Stimulated activated naive CD4-positive, alpha-beta T cell (primary cell): Measurements from ENCODE around the gene PRICKLE2.

Experiments used
- DNase-seq, 6 experiments: peaks; one replicate each; lab custom pipeline; 2025; lab: John Stamatoyannopoulos, UW

The PRICKLE2 gene

DNA sequence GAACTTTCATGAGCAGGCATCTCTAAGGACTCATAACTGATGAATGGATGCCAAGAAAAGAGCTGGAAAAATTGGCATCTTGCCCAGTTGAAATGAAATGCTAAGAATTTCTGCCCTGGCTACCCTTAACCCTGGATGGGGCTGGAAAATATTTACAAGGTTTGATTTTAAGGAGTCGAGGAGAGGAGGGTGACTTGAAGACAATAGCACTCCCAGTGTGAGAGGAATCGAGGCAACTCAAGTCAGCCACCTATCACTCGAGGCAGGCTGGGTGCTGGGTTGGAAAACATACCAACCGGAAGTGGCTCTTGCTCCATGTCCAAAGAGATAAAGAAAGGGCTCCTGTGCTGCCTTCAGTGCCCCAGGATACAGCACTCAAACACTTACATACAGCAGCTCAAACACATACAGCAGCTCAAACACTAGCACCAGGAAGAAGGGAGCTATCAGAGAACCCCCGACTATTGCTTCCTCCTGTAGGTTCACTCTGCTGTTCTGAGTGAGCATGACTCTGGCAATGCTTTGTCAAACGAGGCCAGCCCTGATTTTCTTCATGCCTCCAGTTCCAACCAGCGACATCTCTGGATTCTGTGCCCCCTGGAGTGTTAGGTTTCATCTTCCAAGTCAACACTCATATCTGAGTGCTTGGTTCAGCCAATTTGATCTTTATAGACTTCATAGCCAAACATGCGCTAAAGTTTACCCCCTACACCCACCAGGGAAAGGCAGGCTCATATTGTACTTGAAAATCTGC lies 4.9 kb downstream of the PRICKLE2 start:
- DNase-seq, result no peak

DNA sequence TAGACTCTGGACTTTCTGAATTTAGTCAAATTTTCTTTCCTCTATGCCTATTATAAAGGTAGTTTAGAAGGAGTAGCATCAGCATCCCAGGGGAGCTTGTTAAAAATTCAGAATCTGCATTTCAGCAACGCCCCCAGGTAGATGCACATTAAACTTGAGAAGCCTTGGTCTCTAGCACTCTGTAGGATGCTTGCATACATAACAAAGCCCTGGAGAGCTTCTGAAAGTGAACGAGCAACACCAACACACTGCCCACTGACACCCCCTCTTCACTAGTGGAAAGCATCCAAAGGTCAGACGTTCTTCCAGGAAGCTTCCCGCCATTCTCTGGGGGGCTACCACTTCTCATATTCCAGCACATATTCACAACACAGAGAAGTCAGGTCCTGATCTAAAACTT lies 6.5 kb downstream of the PRICKLE2 start:
- no peak for DNase-seq

DNA sequence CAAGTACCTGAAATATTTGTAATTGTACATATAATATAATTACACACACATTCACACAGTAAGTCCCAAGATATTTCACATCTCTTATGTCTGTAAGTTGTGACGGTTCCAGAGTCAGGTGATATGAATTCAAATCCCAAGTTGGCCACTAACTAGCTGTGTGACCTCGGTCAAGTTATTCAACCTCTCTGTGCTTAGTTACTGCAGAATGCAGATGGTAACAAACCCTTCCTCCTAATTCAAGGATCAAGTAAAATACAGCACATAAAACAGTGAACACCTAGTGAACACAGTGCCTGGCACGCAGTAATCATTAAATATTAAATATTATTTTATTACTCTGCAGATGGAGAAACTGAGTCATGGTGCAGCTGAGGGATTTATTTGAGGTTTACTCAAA lies 6.9 kb downstream of the PRICKLE2 start:
- DNase-seq, result no peak

DNA sequence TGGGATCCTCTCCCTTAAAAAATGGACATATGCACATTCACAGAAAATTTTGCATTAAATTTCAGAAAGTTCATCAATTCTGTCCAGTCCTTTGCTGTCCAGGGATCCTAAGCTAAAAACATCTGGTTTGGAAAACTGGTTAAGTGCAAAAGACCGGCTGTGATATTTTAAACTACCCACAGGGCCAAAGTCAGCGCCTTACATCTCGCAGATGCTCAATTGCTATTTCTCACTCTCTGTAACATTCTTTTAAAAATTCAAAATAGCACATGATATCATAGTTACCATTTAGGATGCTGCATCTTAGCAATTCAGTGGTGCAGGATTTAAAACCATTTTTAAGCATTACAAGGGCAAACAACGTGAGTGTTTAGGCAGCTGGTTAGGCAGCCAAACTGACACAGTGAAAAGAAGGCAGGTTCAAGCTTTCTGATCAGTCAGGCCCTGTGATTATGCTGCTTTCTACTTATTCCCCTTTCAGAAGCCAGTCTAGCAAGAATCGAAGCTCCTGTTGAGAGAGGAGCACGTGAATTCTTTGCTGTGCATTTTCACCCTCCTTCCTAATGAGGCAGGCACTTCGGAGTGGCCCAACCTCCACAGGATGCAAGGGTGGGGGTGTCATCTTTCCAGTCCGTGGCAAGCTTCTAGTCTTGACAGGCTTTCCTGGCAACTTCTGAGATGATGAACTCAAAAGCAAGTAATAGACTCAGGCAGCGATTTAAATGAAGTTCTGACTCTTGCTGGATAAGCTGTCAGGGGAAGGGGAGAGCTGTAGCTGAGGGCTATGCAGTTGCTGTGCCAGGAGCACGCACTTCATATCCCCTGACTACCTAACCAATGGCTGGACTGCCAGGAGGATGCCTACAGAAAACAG lies 8.8 kb downstream of the PRICKLE2 start:
- no peak for DNase-seq

DNA sequence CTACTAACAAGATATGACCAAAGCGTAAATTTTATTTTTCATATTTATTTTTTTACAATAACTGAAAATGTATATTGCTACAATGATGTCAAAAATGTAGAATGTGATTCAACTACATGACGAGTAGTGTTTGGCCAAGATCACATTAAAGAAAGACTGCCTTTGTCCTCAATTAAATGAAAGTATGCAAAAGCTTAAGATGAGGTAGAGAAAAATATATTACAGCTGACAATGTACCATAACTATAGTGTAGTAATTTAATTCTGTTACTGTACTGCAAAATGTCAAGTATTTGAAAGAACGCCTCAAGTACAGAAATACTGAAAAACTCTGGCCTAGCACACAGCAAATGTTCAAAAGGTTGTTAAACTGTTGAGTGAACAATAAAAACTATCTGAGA lies 9.7 kb downstream of the PRICKLE2 start:
- DNase-seq, result no peak

DNA sequence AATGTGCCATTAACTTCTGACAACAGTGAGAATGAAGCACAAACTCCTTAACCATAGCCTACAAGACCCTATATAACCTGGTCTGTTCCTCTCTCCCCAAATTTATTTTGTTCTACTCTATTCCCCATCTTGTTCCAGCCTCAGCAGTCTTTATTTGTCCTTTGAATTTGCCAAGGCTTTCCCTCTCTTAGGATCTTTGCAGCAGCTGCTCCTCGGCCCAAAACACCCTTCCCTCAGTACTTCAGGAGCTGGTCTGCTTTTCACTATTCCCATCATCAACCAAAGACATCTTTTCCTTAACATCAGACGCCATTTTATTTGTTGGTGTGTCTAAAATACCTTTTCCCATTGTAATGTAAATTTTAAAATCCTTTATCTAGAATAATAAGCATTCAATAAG lies 10.2 kb downstream of the PRICKLE2 start:
- no peak for DNase-seq

DNA sequence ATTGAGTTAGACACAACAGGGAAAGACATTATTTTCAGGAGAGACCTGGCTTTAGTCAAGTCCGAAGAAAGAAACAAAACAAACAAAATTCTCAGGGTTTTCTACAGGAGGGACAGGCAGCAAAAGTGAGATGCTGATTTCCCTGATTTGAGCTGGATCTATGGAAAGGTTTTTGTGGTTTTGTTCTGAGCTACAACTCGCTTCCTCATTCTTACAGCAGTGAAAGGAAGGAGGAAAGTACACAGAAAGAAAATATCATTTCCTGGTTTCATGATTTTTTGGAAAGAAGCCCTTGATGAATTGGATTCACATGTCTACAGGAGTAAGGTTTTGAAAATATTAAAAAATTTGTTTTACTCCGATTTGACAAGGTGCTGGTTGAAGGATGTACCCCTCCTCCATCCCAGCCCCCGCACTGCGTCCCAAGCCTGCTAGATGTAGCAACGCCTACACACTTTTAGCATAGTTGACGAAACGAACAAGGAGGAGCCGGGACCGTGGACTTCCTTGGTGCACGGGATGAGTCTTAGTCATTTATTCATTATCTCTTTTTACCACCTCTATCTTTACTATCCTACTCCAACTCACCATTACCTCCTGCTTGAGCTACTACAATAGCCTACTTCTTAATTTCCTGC lies 10.8 kb downstream of the PRICKLE2 start:
- DNase-seq, result no peak

DNA sequence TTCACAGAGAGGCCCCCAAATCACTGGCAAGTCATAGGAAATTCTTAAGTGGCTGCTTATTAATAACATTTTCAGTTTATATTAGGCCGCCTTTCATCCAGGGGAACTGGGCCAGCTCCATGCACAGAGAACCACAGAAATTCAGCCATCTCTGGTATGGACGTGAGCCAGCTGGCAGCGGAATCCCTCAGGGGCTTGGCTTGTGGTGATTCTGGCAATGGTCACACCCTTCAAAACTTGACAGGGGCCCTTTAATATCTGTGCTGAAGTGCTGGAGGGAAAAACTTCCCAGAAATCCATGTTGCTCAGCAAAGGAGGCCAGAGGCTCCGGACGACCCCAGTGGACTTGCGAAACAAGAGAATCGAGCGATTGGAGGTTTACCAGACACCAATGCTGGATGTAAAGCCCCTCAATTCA lies 11.3 kb downstream of the PRICKLE2 start:
- DNase-seq, result no peak

DNA sequence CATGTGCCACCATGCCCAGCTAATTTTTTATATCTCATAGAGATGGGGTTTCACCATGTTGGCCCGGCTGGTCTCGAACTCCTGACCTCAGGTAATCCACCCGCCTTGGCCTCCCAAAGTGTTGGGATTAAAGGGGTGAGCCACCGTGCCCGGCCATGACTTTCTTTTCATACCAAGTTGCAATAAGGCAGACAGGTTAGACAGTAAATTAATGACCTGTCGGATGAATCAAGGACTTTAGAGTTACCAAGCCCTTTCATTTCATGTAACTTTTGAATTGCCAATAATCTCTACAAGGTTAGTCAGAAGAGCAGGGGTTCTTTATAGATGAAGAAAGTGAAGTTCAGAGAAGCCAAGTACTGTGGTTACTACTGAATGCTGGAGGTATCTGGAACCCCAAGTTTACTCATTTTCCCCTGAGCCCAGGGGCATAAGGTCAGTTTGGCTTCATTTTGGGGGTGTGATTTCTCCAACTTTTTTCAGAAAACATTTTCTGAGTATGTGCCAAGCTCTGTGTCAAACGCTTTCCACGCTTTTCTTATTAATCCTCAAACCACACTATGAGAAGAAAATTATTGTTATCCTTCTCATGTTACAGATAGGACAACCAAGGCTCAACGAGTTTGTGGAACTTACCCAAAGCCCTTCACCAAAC lies 11.9 kb downstream of the PRICKLE2 start:
- DNase-seq, result no peak

DNA sequence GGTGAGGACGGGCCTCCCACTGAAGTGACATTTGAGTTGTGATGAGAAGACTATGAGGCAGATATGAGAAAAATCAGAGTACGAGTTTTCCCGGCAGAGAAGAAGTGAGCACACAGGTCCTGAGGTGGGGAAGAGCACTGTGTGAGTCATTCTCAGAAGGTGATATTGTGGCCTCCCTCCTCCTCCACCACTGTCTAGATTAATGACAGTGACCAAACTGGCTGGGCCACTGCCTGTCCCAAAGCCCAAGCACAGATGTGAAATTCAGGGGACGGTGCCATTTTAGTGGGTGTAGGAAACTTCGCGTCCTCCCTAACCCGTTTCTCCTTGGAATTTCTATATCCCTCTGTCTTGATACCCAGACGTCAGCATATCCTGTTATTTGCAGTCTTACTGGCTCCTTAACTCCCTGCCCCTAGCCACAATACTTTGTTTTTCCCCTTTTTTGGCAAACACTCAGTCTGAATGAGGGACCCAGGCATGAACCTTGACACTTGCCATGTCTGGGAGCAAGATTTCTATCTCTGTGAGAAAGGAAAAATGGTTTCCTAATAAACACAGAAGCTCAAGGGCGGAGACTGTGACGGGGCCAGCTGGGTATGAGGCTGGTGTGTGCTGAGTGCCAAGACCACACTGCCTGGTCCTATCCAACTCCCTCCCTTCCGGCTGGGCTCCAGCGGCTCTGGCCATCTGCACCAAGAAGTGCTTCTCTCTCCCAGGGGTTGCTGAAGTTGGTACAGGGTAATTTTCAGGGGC lies 15.2 kb downstream of the PRICKLE2 start:
- DNase-seq, result no peak

DNA sequence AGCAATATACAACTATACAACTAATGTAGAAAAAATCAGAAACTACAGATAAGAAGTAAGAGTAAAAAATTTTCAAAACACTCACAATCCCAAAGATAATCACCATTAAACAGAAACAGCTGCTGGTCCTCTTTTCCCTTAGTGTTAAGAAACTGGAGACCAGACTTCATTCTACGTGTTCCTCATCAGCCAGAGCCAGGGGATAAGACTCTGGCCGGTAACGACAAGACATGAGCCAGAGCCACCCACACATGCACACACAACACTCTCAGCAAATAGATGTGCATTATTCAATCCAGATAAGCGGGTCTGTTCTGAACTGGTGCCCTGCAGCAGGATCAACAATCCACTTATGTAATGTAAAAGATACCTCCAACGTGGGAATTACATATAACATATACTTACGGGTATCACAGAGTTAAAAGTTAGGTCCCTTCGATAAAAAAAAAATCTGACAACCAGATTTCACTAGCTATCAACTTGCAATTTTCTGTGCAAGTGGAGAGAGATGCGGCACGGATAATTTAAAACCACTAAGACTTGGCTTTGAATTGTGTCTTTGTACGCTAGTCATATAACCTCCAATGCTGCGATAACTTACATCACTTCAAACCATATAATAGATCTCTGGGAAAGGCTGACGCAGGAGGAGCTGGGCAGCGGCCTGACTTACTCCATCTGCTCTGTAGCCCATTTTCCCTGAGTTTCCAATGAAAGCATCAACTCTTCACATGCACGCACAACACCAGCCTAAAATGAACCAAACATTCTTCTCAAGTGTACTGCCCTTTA lies 17.8 kb downstream of the PRICKLE2 start:
- DNase-seq, result no peak

DNA sequence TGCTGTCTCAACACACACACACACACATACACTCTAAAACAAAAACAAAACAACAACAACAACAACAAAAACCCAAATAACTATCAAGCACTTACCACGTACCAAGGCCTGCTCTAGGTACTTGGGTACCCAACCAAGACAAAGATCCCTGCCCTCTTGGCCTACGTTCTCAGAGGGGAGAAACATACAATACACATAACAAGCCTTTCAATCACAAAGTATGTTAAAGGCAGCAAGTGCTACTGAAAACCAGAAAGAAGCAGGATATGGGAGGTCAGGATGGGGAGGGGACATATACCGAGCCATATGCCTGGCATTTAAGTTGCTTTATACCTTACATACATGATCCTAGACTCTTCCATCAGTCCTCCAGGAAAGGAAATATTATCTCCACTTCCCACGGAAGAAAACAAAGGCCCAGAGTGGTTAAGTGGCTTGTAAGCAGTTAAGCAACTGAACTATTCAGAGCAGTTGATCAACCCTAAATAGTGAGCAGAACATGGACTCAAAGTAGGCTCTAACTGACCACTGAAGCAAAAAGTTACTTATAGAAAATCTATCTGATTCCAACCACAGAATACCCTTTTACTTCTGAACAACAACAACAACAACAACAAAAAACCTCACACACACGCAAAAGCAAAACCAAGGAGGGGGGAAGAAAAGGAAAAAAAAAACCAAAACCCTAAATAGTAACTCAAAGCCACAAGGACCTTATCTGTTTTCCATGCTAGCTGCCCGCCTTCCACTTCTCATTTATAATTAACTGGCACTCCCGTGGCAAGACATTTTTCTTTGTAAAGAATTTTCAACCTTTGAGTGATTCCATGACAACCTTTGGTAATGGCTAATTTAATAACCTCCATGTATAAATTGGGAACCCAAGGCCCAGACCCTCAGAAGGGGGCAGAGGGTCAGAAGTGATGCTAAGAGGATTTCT lies 21.0 kb downstream of the PRICKLE2 start:
- no peak for DNase-seq

DNA sequence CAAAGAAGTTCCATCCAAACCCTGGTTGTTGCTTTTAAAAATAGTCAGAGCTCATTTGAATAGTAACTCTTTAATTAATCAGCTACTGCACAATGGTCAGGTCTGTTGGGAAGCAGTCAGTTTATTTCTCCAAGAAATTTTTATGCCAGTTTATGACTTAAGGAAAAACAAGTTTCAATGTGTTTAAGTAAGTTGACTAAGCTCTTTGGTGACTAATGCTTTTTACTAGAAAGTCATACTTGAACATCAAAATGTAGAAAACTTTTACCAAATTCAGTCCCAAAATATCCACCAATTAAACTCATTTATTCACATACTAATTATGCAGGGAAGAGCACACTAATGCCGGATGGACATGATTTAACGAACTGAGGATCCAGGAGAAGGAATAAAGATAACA lies 22.1 kb downstream of the PRICKLE2 start:
- DNase-seq, result no peak

DNA sequence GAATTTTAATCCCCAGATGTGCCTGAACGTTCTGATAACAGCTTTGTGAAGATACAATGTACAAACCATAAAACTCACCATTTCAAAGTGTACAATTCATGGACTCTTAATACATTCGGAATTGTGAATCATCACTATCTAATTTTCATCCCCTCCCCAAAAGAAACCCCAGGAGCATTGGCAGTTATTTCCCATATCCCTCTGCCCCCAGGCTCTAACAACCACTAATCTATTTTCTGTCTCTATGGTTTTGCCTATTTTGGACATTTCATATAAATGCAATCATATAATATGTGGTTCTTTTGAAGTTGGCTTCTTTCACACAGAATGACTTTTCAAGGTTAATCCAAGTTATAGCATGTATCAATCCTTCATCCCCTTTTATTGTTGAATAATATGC lies 25.3 kb downstream of the PRICKLE2 start:
- no peak for DNase-seq

DNA sequence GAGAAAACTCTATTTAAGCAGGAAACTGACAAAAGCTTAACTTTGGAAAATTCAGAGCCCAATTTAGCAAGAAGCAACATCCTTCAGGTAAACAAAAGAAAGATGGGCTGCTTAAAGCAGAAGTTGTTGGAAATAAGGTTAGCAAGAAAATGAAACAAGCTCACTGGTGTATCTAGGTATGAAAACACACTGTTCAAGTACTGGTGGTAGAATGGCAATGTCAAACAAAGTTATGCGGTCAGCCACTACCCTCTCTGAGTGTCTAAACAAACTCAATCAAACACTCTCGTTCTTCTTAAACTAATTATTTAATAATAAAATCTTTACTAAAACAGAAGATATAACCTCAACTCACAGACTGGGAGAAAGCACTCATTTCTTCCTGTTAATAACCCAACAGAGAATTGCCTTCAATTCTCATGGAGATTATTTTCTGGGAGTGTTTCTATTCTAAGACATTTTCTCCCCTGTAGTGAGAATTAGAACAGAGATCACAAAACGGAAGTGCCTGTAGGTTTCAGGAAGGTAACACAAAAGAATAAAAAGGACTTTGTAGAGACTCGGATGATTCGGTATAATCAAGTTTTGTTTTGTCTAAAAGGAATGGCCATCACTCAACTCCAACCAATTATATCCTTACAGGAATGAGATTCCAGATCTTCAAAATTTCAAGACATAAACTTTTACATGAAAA lies 28.9 kb downstream of the PRICKLE2 start:
- no peak for DNase-seq

DNA sequence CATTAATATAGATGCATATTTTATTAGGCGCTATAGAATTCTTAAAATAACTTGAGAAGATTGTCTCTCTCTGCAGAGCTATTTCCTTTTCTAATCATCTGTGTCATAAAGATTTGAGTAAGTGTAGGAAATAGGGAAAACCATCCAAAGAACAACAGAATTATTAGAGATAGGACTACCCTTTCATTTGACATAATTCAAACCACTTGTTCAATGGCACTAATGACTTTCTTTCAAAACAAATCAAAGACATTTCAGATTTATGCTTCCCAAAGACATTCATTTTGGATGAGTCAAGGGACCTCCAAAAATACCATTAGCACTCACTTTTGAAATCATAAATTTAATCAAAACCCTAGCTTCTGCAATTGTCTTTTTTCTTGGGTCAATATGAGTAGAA lies 29.5 kb downstream of the PRICKLE2 start:
- DNase-seq, result no peak

DNA sequence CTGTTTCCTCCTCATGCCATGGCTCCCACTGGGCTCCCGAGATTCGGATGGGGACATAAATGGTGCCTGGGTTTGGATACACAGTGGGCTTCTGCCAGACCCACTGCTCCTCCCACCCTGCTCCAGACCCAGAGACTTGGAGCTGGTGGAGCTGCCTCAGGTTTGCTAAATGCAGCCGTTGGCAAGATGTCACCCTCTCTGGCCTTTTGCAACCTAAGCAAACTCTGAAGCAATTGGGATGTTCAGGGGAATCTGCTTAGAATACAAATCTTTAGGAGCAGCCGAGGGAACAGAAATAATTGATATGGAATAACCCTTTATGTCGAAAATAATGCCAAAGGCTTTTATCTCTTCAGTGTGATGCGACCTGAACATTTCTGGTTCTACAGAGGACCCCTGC lies 33.4 kb downstream of the PRICKLE2 start:
- DNase-seq, result no peak

DNA sequence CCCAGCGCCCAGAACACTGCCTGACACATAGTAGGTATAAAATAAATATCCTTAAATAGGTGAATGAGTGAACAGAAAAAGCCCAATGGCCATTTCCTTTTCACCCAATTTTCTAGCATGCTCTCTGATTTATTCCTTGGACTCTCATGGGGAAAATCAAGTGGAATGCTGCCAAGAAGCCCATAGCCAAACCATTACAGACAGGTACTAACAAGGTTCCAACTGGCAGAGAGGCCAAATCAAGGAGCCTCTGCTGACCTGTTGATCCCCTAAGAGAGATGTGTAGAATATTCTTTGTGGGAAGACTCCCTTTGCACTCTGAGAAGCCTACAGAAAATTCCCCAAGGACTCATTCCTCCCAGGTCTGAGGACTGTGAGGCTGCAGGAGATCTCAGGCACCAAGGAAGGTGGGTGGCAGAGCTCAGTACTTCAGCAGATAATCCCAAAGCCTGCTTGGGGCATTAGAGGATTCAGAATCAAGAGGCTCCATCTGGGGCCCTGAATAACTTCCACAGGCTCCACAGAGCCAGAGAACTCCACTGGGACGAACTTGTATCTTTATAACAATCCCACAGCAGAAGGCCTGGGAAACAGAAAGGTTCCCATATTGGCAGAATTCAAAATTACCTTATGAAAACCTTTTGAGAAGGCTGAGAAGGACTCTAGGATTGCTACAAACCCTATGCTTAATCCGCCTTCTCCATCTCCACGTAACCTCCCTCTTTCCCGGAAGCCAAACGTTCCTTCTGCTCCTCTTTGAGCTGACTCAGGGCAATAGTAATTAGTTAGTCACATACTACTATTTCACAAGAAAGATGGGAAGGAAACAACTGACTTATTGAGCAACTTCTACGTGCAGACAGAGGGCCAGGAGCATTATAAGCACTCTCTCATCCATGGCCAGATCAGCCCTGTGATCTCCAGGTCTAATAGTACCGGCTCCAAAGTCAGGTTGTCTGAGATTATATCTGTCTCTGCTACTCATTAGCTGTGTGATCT lies 34.5 kb downstream of the PRICKLE2 start:
- DNase-seq, result no peak
